ENCODE measurements around the gene MDM1.

- TF ChIP-seq, protein P1, sequence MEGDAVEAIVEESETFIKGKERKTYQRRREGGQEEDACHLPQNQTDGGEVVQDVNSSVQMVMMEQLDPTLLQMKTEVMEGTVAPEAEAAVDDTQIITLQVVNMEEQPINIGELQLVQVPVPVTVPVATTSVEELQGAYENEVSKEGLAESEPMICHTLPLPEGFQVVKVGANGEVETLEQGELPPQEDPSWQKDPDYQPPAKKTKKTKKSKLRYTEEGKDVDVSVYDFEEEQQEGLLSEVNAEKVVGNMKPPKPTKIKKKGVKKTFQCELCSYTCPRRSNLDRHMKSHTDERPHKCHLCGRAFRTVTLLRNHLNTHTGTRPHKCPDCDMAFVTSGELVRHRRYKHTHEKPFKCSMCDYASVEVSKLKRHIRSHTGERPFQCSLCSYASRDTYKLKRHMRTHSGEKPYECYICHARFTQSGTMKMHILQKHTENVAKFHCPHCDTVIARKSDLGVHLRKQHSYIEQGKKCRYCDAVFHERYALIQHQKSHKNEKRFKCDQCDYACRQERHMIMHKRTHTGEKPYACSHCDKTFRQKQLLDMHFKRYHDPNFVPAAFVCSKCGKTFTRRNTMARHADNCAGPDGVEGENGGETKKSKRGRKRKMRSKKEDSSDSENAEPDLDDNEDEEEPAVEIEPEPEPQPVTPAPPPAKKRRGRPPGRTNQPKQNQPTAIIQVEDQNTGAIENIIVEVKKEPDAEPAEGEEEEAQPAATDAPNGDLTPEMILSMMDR (conservative IDR thresholded peaks at IDR 0.05; ENCODE audit: low read length), result no peak
- no peak for TF ChIP-seq EZH2phosphoT487 (IDR thresholded peaks at IDR 0.05; ENCODE audit: borderline replicate concordance, low read depth, low read length)
Observed at GRCh38 chr12:68368327-68368726, 36.2 kb upstream of the MDM1 start.
